Thymus (tissue), 11 donors: Measurements from ENCODE around the gene AMIGO1. TPM values are rescaled to one million over a fixed set of nuclear protein-coding genes. Genes with fewer than 3 reads are reported as not detected.
A peak's percentile ranks its signal among the peaks of the same experiment; 100 is the strongest.

Experiments used
- DNase-seq, 9 donors: peaks; one replicate each; pipeline ENCODE4 v3.0.0-alpha.2; 2013; ENCODE audit warnings: low spot score in 9 of 9, low read depth in 6 of 9, missing footprints in 1 of 9
- H3K27ac ChIP-seq, 2 donors: one replicate each; pipeline ENCODE4 v1.5.1; 2013; ENCODE audit warnings: control low read depth in 1 of 2, low read depth in 1 of 2, low read length in 1 of 2, mild to moderate bottlenecking in 1 of 2, moderate library complexity in 1 of 2
- H3K27me3 ChIP-seq, 2 donors: one replicate each; pipeline ENCODE4 v1.5.1; 2013; ENCODE audit warnings: low read length in 1 of 2; ENCODE audit not compliant: control insufficient read depth in 2 of 2, insufficient read depth in 1 of 2
- H3K36me3 ChIP-seq, 2 donors: one replicate each; pipeline ENCODE4 v1.5.1; 2013; ENCODE audit warnings: low read length in 1 of 2, mild to moderate bottlenecking in 1 of 2, moderate library complexity in 1 of 2; ENCODE audit not compliant: control insufficient read depth in 2 of 2, insufficient read depth in 2 of 2
- H3K4me1 ChIP-seq, 2 donors: one replicate each; pipeline ENCODE4 v1.5.1; 2013; ENCODE audit warnings: low read length in 2 of 2; ENCODE audit not compliant: control insufficient read depth in 2 of 2, insufficient read depth in 2 of 2
- H3K4me3 ChIP-seq, 2 donors: one replicate each; pipeline ENCODE4 v1.5.1; 2013; ENCODE audit warnings: low read length in 2 of 2, control low read depth in 1 of 2, mild to moderate bottlenecking in 1 of 2
- H3K9me3 ChIP-seq, 2 donors: one replicate each; pipeline ENCODE4 v1.5.1; 2013; ENCODE audit warnings: low read length in 1 of 2, mild to moderate bottlenecking in 1 of 2; ENCODE audit not compliant: control insufficient read depth in 2 of 2, insufficient read depth in 1 of 2
- WGBS: extraction: QIAGEN DNeasy Blood & Tissue Kit; methylation state at CpG from one replicate; pipeline ENCODE4 v1.1.7; 2013; 5-methylcytosine and 5-hydroxymethylcytosine counted together
- polyA plus RNA-seq: library from polyadenylated mRNA; stranded (reverse); fragments of 200-250 nt; gene quantifications from one replicate; pipeline ENCODE4 v1.2.3, GENCODE V29; 2013
- total RNA-seq: library from RNA; stranded (reverse); fragments of 120-200 nt; gene quantifications from one replicate; pipeline ENCODE4 v1.2.4, GENCODE V29; 2013
- donor health status: healthy.

The AMIGO1 gene
- total and polyA plus RNA-seq, 2 donors = 2.3 to 2.5 TPM

DNA sequence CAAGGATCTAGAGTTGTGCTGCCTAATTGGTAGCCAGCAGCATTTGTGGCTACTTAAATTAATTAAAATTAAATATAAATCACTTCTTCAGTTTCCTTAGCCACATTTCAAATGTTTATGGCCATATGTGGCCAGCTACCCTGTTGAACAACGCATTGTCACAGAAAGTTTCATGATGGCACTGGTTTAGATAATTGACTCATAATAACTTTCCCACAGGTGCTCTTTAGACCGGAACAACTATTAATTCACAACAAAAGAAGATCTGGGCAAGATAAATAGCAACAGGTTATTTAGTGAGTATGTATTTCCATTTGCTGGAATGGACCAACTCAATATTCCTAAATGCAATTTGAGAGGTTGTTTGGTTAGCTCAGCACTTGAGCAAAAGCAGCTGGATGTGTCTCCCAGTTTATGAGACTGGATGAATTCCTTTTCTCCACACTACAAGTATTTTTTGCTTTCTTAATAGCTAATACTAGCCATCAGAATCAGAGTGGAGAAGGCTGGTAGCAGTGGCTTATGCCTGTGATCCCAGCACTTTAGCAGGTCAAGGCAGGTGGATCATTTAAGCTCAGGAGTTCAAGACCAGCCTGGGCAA lies 3.7 kb upstream of the AMIGO1 start:
- no peak overlapping the region for H3K27ac ChIP-seq

DNA sequence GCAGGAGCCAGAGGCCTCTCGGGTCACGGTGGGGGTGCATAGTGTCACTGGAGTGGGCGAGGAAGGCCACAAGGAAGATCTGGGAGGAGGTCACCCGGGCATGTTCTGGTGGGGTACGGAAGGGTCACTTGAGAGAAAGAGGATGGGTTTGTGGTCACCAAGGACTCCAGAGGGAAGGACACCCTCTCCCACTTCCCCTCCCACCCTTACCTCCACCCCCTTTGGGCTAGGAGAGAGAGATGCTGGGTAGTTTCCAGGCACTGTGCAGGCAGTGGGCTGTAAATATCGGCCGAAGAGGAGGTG lies 703 bp downstream of the AMIGO1 start:
- DNase-seq = no peak
- Histone ChIP-seq H3K36me3 (peaks cover 4 to 6% of the 10 kb centered on the region in 2 donors), H3K4me1 (peaks cover 9 to 35% of the 10 kb centered on the region in 2 donors), H3K27ac (no peak overlapping the region), H3K27me3 (peaks cover 0 to 30% of the 10 kb centered on the region in 2 donors), H3K9me3 (peaks cover 0 to 4% of the 10 kb centered on the region in 2 donors), H3K4me3 (peak overlapping the region; percentile 40 to 72)
- WGBS = 95% methylated on average over 7 of the region's 7 CpGs

More for the DNA sequence above, 3.7 kb upstream of the AMIGO1 start:
- WGBS = 95% methylated on average over 2 of the region's 2 CpGs
- Histone ChIP-seq H3K27me3 (peaks cover 0 to 28% of the 10 kb centered on the region in 2 donors), H3K4me1 (peaks cover 4 to 17% of the 10 kb centered on the region in 2 donors), H3K4me3 (no peak overlapping the region), H3K36me3 (no peaks in the 10 kb centered on the region), H3K9me3 (peaks cover 0 to 4% of the 10 kb centered on the region in 2 donors)
- DNase-seq = no peak

DNA sequence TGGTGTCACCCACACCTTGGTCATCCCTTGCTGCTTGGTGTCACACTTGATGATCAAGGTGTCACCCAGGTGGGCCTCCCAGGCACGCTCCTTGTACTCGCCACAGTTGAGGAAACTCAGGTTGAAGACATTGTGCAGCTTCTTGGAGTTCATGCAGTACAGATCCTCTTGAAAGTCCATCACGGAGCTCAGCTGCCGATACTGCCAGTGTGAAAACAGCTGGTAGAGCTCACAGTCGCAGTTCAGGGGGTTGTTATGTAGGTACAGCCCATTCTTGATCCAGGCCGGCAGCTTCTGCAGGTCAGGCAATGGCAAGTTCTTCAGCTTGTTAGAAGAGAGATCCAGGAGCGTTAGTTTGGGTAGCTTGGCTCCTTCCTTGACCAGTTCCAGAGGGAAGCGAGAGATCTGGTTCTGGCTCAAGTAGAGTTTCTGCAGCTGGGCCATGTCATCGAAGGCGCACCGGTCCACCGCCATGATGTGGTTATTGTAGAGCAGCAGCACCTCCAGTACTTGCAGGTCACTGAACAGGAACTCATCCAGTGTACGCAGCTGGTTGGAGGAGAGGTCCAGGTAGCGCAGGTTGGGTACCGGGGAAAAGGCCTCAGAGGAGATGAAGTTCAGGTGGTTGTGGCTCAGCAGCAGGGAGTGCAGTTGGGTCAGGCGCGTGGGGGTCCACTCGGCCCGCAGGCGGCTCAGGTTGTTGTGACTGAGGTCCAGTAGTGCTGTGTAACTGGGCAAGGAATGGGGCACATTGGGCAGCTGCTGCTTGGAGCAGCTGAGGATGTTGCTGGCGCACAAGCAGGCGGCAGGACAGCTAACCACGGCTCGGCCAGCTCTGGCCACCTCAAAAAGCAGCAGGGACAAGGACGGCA lies 1.3 kb downstream of the AMIGO1 start:
- H3K4me1 ChIP-seq = peaks cover 13 to 39% of the 10 kb centered on the region in 2 donors
- H3K9me3 ChIP-seq = peaks cover 0 to 4% of the 10 kb centered on the region in 2 donors
- H3K36me3 ChIP-seq = peaks cover 4 to 6% of the 10 kb centered on the region in 2 donors
- no peak overlapping the region for H3K27ac ChIP-seq
- no peak for DNase-seq
- peaks cover 0 to 30% of the 10 kb centered on the region in 2 donors for H3K27me3 ChIP-seq
- H3K4me3 ChIP-seq = no peak overlapping the region
- WGBS = 96% methylated on average over 25 of the region's 25 CpGs

DNA sequence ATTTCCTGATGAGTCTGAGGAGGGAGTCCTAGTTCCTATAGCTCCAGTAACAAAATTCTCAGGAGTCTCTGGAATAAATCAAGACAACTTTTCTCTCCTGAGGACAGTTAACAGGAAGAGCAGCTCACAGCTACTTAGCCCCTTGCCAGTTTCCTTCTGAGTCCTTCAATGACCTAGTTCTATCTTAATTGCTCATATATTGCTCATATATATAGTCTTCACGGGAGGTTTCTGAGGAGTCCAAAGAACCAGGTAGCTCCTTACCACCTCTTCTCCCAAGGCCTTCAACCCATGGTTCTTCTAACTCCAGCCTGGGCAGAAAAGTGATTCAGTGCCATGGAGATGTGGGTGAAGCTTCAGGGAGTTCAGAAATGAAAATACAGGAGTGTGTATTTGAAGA lies 4.6 kb downstream of the AMIGO1 start:
- Histone ChIP-seq H3K9me3 (no peaks in the 10 kb centered on the region), H3K4me3 (no peak overlapping the region), H3K4me1 (peaks cover 36 to 64% of the 10 kb centered on the region in 2 donors), H3K36me3 (peaks cover 12 to 14% of the 10 kb centered on the region in 2 donors), H3K27ac (no peak overlapping the region), H3K27me3 (peaks cover 0 to 17% of the 10 kb centered on the region in 2 donors)
- no peak for DNase-seq
- 98% methylated on average over 1 of the region's 1 CpG for WGBS

DNA sequence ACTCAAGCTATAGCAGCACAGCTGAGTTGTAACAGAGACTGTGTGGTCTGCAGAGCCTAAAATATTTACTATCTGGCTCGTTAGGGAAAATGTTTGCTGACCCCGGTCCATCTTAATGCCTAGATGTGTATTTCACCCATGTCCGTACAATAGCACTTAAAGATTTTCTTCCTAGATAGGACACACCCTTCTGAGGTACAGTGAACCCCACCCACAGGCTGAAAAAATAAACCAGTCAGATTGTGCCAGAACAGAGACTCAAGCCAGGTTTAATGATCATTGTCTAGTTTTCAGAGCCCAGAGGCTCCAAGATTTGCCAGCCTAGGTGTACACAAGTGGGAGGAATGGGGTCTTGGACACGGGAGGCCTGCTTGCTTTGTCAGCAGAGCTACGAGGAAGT lies 5.6 kb downstream of the AMIGO1 start:
- WGBS = 90% methylated on average over 5 of the region's 5 CpGs
- peaks cover 0 to 9% of the 10 kb centered on the region in 2 donors for H3K27me3 ChIP-seq
- H3K27ac ChIP-seq = peak overlapping the region; percentile 1 to 71
- H3K9me3 ChIP-seq = no peaks in the 10 kb centered on the region
- no peak overlapping the region for H3K4me3 ChIP-seq
- DNase-seq = no peak
- peaks cover 41 to 66% of the 10 kb centered on the region in 2 donors for H3K4me1 ChIP-seq
- peaks cover 12 to 19% of the 10 kb centered on the region in 2 donors for H3K36me3 ChIP-seq

DNA sequence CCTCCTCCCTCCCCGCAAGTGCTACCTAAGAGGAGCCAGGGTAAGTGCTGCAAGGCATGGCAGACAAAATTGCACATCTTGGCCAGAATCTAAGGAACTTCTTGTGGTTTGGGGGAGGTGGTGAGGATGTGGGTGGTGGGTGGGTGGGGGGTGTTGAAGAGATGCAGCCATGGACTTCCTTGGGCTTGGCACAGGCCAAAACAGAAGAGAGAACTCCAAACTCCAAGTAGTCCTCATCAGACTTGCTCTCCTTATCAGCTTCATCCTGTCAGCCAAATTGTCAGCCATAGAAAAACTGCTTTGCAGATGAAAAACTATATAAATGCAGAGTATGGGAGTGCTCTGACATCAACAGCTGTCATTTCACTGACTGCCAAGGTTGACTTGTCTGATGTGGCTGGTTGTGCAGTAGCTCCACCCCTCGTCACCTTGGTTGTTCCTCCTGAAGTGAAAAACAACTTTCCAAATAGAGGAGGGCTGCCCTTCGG lies 7.1 kb downstream of the AMIGO1 start:
- 11% methylated on average over 3 of the region's 3 CpGs for WGBS
- peak in 8 of 9 donors; percentile 62 to 93 (median 80) for DNase-seq
- Histone ChIP-seq H3K9me3 (no peaks in the 10 kb centered on the region), H3K36me3 (peaks cover 23% of the 10 kb centered on the region in 2 donors), H3K27ac (peak overlapping the region; percentile 97 to 99), H3K27me3 (no peaks in the 10 kb centered on the region), H3K4me3 (peak overlapping the region; percentile 33 to 43), H3K4me1 (peaks cover 49 to 79% of the 10 kb centered on the region in 2 donors)

DNA sequence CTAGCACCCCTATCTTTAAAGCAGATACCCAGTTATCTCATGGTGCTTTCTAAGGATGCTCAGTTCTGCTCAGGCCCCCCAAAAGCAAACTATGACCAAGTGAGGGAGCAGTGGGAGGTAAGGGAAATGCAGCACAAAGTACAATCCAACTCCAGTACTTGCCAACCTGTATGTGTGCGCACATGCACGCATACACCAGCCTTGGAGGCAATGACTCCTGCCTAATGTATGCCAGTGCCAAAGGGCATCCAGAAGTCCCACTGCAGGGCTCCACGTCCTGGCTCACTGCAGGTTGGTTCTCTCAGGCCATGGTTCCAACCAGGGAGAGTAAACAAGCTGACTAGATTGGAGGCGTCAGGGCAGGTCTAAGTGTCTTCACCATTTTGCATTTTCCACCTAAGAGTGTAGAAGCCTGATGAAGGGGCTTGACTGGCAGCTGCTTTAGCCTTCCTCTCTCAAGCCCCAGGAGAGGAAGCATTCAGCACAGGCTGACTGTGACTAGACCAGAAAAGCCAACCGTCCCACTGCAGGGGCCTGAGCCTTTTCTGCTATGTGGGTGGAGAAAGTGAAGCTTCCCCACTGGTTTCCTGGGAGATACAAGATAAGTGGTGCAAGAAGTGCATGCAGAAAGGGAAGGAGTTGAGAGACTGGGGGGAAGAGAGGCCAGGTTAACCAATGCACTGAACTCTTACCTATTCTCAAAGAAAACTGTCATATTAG lies 7.7 kb downstream of the AMIGO1 start:
- no peaks in the 10 kb centered on the region for H3K27me3 ChIP-seq
- peak overlapping the region; percentile 24 to 30 for H3K4me3 ChIP-seq
- H3K36me3 ChIP-seq = peaks cover 26 to 29% of the 10 kb centered on the region in 2 donors
- H3K27ac ChIP-seq = peak overlapping the region; percentile 97 to 99
- 72% methylated on average over 5 of the region's 5 CpGs for WGBS
- DNase-seq = peak in 1 of 9 donors; percentile 70
- H3K9me3 ChIP-seq = no peaks in the 10 kb centered on the region
- H3K4me1 ChIP-seq = peaks cover 49 to 85% of the 10 kb centered on the region in 2 donors

DNA sequence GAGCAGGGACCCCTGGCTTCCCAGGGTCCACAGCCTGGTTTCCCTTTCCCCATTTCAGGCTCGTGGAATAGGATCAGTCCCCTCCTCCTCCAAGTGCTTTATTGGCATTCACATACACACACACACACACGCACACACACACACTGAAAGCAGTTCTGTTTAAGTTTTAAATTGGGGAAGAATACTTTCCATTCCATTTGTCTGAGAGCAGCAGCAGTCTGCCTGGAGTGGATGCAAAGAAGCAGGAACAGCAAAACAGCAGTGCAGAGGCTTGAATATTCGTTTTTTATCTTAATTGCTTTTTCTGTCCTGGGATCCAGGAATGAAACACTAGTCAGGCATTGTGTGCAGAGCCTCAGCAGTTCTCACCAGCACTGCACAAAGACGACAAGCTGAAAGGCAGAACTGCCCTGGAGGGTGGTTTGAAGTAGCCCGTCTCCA lies 8.6 kb downstream of the AMIGO1 start:
- H3K4me1 ChIP-seq = peaks cover 49 to 88% of the 10 kb centered on the region in 2 donors
- peak overlapping the region; percentile 97 to 99 for H3K27ac ChIP-seq
- no peak for DNase-seq

More for the DNA sequence above, 8.6 kb downstream of the AMIGO1 start:
- Histone ChIP-seq H3K4me3 (no peak overlapping the region), H3K36me3 (peaks cover 35 to 36% of the 10 kb centered on the region in 2 donors), H3K9me3 (no peaks in the 10 kb centered on the region), H3K27me3 (no peaks in the 10 kb centered on the region)
- WGBS = 89% methylated on average over 5 of the region's 5 CpGs
